ENCODE measurements around the gene TASOR.
A peak's percentile ranks its signal among the peaks of the same experiment; 100 is the strongest.
"Not testable (repeated sequence)": the region's sequence is repeated elsewhere in the genome, so short reads cannot be mapped to it uniquely, and the experiment has no call there.

Gene TASOR

DNA sequence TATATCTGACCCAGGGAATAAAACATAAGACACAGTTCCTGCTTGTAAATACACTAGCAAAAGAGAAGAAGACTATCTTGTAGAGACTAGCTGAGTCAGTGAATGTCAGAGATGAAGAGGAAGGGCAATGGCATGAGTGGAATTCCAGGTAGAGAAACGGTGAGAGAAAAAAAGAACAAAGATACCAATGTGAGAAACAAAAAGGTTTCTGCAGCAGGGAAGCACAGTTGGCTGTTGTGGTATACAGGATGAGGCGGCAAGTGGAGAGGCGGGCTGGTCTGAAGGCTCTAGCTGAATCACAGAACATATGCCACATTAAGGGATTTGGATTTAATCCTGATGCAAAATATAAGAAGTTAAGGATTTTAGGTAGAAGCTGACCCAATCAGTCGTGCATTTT is 17.1 kb upstream of the TASOR start:
- no peak overlapping the region for H3K9ac ChIP-seq (ENCODE audit: low read length)
- DNase-seq (ENCODE audit: low read depth): no peak
- no peak overlapping the region for H3K4me3 ChIP-seq (ENCODE audit: low read length)
- no peaks in the 10 kb centered on the region for H3K9me3 ChIP-seq (ENCODE audit: control insufficient read depth, low read length)
- H3K4me1 ChIP-seq (ENCODE audit: control insufficient read depth, insufficient read depth, low read length): no peaks in the 10 kb centered on the region
- H3K36me3 ChIP-seq (ENCODE audit: control insufficient read depth, insufficient read depth, low read length, severe bottlenecking): no peaks in the 10 kb centered on the region
- no peaks in the 10 kb centered on the region for H3K27me3 ChIP-seq (replicated peaks; ENCODE audit: control insufficient read depth, insufficient read depth, low read length)

GRCh38 chr3:56694867-56695683 is 12.0 kb upstream of the TASOR start:
- no peaks in the 10 kb centered on the region for H3K36me3 ChIP-seq (ENCODE audit: control insufficient read depth, insufficient read depth, low read length, severe bottlenecking)
- H3K9me3 ChIP-seq (ENCODE audit: control insufficient read depth, low read length): no peaks in the 10 kb centered on the region
- H3K27me3 ChIP-seq (replicated peaks; ENCODE audit: control insufficient read depth, insufficient read depth, low read length): no peaks in the 10 kb centered on the region
- H3K4me3 ChIP-seq (ENCODE audit: low read length): no peak overlapping the region
- H3K9ac ChIP-seq (ENCODE audit: low read length): no peak overlapping the region
- H3K4me1 ChIP-seq (ENCODE audit: control insufficient read depth, insufficient read depth, low read length): peaks cover 4% of the 10 kb centered on the region
- no peak for DNase-seq (ENCODE audit: low read depth)

DNA sequence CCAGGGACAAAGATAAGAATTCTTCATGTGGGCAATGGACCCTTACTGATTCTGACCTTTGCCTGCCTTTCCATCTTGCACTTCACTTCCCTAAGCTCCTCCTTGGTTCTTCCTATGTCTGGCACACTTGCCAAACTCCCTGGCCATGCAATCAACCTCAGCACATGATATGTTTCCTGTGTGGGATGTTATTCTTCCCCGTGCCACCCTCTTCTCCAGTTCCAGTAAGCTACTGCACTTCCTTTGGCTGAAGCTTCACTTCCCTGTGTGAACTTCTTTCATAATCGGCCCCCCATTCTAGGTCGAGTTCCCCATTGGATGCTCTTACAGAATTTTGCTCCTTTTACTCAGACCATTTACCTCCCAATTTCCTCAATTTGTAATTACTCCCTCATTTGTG is 10.7 kb upstream of the TASOR start:
- no peak overlapping the region for H3K9ac ChIP-seq (ENCODE audit: low read length)
- no peaks in the 10 kb centered on the region for H3K36me3 ChIP-seq (ENCODE audit: control insufficient read depth, insufficient read depth, low read length, severe bottlenecking)
- H3K4me1 ChIP-seq (ENCODE audit: control insufficient read depth, insufficient read depth, low read length): peaks cover 4% of the 10 kb centered on the region
- no peak overlapping the region for H3K4me3 ChIP-seq (ENCODE audit: low read length)
- H3K27me3 ChIP-seq (replicated peaks; ENCODE audit: control insufficient read depth, insufficient read depth, low read length): no peaks in the 10 kb centered on the region
- H3K9me3 ChIP-seq (ENCODE audit: control insufficient read depth, low read length): no peaks in the 10 kb centered on the region
- no peak for DNase-seq (ENCODE audit: low read depth)

DNA sequence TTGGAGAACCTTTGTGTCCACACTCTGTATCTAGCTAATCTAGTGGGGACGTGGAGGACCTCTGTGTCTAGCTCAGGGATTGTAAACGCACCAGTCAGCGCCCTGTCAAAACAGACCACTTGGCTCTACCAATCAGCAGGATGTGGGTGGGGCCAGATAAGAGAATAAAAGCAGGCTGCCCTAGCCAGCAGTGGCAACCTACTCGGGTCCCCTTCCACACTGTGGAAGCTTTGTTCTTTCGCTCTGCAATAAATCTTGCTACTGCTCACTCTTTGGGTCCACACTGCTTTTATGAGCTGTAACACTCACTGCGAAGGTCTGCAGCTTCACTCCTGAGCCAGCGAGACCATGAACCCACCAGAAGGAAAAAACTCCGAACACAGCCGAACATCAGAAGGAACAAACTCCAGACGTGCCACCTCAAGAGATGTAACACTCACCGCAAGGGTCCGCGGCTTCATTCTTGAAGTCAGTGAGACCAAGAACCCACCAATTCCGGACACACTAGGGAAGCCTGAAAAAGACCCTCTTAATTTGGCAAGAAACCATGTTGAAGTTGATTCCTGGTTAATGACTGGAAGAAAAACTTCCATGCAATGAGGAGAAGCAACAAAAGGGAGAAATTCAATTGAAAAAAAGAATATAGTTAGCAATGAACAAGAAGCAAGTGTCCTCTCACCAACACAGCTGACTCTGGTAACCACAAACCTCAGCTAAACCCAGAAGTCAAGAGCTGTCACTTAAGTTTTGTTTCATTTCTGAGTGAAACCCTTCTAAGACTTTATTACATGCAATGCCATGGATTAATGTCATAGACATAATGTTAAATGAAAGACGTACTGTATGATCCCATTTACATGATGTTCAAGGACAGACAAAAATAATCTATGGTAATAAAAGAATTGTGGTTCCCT is 9.7 kb upstream of the TASOR start:
- not testable (repeated sequence) for H3K27me3 ChIP-seq (replicated peaks; ENCODE audit: control insufficient read depth, insufficient read depth, low read length); DNase-seq (ENCODE audit: low read depth); H3K9me3 ChIP-seq (ENCODE audit: control insufficient read depth, low read length)

GRCh38 chr3:56692001-56692365 is 8.9 kb upstream of the TASOR start:
- not testable (repeated sequence) for H3K36me3 ChIP-seq (ENCODE audit: control insufficient read depth, insufficient read depth, low read length, severe bottlenecking); H3K9me3 ChIP-seq (ENCODE audit: control insufficient read depth, low read length); DNase-seq (ENCODE audit: low read depth); H3K4me1 ChIP-seq (ENCODE audit: control insufficient read depth, insufficient read depth, low read length); H3K27me3 ChIP-seq (replicated peaks; ENCODE audit: control insufficient read depth, insufficient read depth, low read length); H3K4me3 ChIP-seq (ENCODE audit: low read length); H3K9ac ChIP-seq (ENCODE audit: low read length)

More for the DNA sequence above, 9.7 kb upstream of the TASOR start:
- H3K4me1 ChIP-seq (ENCODE audit: control insufficient read depth, insufficient read depth, low read length); H3K4me3 ChIP-seq (ENCODE audit: low read length); H3K36me3 ChIP-seq (ENCODE audit: control insufficient read depth, insufficient read depth, low read length, severe bottlenecking); H3K9ac ChIP-seq (ENCODE audit: low read length): not testable (repeated sequence)

DNA sequence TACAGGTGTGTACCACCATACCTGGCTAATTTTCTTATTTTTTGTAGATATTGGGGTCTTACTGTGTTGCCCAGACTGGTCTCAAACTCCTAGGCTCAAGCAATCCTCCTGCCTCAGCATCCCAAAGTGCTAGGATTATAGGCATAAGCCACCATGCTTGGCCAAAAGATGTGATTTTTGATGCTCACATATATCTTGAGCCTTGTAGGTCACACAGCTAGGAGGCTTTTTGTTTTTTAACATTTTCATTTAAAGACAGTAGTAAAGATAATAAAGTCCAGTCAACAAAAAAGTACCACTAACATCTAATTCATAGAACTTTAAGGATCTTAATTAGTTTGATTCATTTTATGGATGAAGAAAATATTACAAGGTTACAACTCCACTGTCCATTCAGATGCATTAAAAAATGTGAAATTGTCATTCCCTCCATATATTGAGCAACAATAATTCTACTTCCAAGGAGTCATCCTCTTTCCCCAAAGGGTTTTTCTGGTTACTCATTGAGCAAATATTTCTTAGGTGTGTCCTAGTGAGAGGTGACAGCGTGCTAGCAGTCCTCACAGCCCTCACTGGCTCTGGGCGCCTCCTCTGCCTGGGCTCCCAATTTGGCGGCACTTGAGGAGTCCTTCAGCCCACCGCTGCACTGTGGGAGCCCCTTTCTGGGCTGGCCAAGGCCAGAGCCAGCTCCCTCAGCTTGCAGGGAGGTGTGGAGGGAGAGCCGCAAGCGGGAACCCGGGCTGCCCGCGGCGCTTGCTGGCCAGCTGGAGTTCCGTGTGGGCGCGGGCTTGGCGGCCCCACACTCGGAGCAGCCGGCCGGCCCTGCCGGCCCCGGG is 8.3 kb upstream of the TASOR start:
- no peaks in the 10 kb centered on the region for H3K9me3 ChIP-seq (ENCODE audit: control insufficient read depth, low read length)
- no peak overlapping the region for H3K4me3 ChIP-seq (ENCODE audit: low read length)
- H3K4me1 ChIP-seq (ENCODE audit: control insufficient read depth, insufficient read depth, low read length): peaks cover 4% of the 10 kb centered on the region
- no peak for DNase-seq (ENCODE audit: low read depth)
- no peaks in the 10 kb centered on the region for H3K27me3 ChIP-seq (replicated peaks; ENCODE audit: control insufficient read depth, insufficient read depth, low read length)
- H3K9ac ChIP-seq (ENCODE audit: low read length): no peak overlapping the region
- H3K36me3 ChIP-seq (ENCODE audit: control insufficient read depth, insufficient read depth, low read length, severe bottlenecking): no peaks in the 10 kb centered on the region

DNA sequence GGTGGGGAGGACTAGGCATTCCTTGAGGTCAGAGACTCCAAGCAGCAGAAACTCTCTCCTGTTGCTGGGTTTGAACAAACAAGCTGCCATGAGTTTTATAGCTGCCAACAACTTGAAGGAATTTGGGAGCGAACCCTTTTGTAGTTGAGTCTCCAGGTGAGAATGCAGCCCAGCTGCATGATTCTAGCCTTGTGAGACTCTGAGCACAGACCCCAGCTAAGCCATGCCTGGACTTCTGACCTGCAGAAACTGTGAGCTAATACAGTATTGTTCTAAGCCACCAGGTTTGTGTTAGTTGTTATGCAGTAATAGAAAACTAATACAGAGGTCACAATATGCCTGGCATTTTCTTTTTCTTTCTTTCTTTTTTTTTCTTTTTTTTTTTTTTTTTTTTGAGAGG is 6.2 kb upstream of the TASOR start:
- DNase-seq (ENCODE audit: low read depth): no peak
- H3K9me3 ChIP-seq (ENCODE audit: control insufficient read depth, low read length): no peaks in the 10 kb centered on the region
- no peak overlapping the region for H3K4me3 ChIP-seq (ENCODE audit: low read length)

DNA sequence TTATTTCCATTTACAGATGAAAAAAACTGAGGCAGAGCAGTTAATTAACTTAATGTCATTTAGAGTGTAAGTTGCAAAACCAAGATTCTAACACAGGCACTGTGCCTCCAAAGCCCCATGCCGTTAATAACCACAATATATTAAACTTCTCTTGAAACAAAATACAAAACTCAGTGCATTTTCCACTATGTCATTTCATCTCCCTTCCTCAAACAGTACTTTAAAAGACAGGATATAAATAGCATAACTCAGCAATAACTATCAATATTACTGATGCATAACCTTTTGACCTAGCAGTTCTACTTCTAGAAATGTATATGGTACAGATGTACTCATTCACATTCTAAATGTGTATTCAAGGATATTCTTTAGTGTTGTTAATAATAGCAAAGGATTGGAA is 5.1 kb upstream of the TASOR start:
- Histone ChIP-seq H3K4me3 (ENCODE audit: low read length) (no peak overlapping the region), H3K4me1 (ENCODE audit: control insufficient read depth, insufficient read depth, low read length) (peaks cover 8% of the 10 kb centered on the region), H3K9ac (ENCODE audit: low read length) (no peak overlapping the region), H3K9me3 (ENCODE audit: control insufficient read depth, low read length) (no peaks in the 10 kb centered on the region), H3K36me3 (ENCODE audit: control insufficient read depth, insufficient read depth, low read length, severe bottlenecking) (no peaks in the 10 kb centered on the region), H3K27me3 (replicated peaks; ENCODE audit: control insufficient read depth, insufficient read depth, low read length) (no peaks in the 10 kb centered on the region)
- no peak for DNase-seq (ENCODE audit: low read depth)

More for the DNA sequence above, 6.2 kb upstream of the TASOR start:
- H3K36me3 ChIP-seq (ENCODE audit: control insufficient read depth, insufficient read depth, low read length, severe bottlenecking): no peaks in the 10 kb centered on the region
- no peak overlapping the region for H3K9ac ChIP-seq (ENCODE audit: low read length)
- peaks cover 4% of the 10 kb centered on the region for H3K4me1 ChIP-seq (ENCODE audit: control insufficient read depth, insufficient read depth, low read length)
- no peaks in the 10 kb centered on the region for H3K27me3 ChIP-seq (replicated peaks; ENCODE audit: control insufficient read depth, insufficient read depth, low read length)

DNA sequence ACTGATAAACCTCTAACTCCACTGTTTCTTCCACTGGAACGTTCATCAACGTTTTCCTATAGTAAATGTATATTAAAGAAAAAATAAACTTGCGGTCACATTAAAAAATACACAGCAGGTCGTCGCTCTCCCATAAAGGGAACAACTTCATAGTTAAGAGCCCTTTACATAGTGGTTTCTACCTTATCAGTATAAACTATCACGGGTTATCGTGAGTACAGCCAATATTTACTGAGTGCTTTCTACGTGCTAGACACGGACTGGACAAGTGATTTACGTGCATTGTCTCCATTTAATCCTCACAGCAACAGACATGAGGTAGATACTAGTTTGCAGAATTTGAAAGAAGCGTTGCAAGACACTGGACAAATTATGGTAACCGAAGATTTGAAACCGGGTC is 964 bp upstream of the TASOR start:
- DNase-seq (ENCODE audit: low read depth): no peak
- no peaks in the 10 kb centered on the region for H3K36me3 ChIP-seq (ENCODE audit: control insufficient read depth, insufficient read depth, low read length, severe bottlenecking)

DNA sequence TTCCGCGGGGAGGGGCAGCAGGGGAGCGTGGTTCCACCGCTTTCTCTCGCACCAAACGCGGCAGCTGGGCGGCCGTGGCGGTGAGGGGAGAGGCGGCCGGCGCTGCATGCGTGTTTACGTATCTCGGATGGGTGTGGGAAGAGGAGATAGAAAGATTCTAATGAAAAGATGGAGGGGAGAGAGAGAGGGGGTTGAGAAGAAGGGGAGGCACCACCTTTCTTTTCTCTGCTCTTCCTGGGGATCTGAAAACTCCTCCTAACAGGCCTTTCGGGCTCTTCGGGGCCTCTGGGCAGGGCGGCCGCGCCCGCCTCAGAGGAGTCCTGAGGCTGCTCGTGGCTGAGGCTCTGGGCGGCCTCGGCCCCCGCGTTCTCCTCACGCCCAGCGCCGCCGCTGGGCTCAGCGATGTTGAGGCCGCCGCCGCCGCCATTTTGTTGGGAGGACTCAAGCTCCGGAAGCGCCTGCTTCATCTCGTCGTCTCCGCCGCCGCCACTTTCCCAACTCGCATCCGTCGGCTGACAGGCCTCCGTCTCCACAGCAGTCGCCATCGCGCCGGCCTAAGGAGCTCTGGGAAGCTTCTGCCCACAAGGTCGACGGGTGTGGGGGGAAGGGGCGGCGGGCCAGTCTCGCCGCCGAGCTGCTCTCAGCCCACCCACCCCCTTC is 473 bp downstream of the TASOR start:
- no peaks in the 10 kb centered on the region for H3K9me3 ChIP-seq (ENCODE audit: control insufficient read depth, low read length)
- no peaks in the 10 kb centered on the region for H3K27me3 ChIP-seq (replicated peaks; ENCODE audit: control insufficient read depth, insufficient read depth, low read length)
- H3K9ac ChIP-seq (ENCODE audit: low read length): peak overlapping the region; percentile 97
- H3K4me1 ChIP-seq (ENCODE audit: control insufficient read depth, insufficient read depth, low read length): peaks cover 30% of the 10 kb centered on the region
- no peaks in the 10 kb centered on the region for H3K36me3 ChIP-seq (ENCODE audit: control insufficient read depth, insufficient read depth, low read length, severe bottlenecking)
- DNase-seq (ENCODE audit: low read depth): peak; percentile 88
- peak overlapping the region; percentile 93 for H3K4me3 ChIP-seq (ENCODE audit: low read length)

More for the DNA sequence above, 964 bp upstream of the TASOR start:
- Histone ChIP-seq H3K9me3 (ENCODE audit: control insufficient read depth, low read length) (no peaks in the 10 kb centered on the region), H3K27me3 (replicated peaks; ENCODE audit: control insufficient read depth, insufficient read depth, low read length) (no peaks in the 10 kb centered on the region), H3K9ac (ENCODE audit: low read length) (no peak overlapping the region), H3K4me1 (ENCODE audit: control insufficient read depth, insufficient read depth, low read length) (peaks cover 30% of the 10 kb centered on the region), H3K4me3 (ENCODE audit: low read length) (no peak overlapping the region)

Data from adipocyte (in vitro differentiated cells).